GM12801 (cell line): ENCODE data around the gene PAK4.

Experiments used
- CTCF ChIP-seq: IDR thresholded peaks from one replicate; pipeline ENCODE4 v1.5.1; 2011; ENCODE audit warnings: control low read depth; ENCODE audit not compliant: insufficient read length; ENCODE audit errors: extremely low read depth

The PAK4 gene

GRCh38 chr19:39157275-39157996 lies 31.9 kb downstream of the PAK4 start:
- no peak for TF ChIP-seq CTCF

GRCh38 chr19:39157997-39158389 lies 32.4 kb downstream of the PAK4 start:
- no peak for TF ChIP-seq CTCF

- TF ChIP-seq CTCF: no peak
Observed at GRCh38 chr19:39158646-39159260, 33.2 kb downstream of the PAK4 start.

GRCh38 chr19:39160523-39160861 lies 34.9 kb downstream of the PAK4 start:
- no peak for TF ChIP-seq CTCF

- TF ChIP-seq CTCF: no peak
Observed at GRCh38 chr19:39160889-39161672, 35.5 kb downstream of the PAK4 start.

GRCh38 chr19:39162441-39163043 lies 37.0 kb downstream of the PAK4 start:
- no peak for TF ChIP-seq CTCF

GRCh38 chr19:39163621-39164020 lies 38.0 kb downstream of the PAK4 start:
- no peak for TF ChIP-seq CTCF
